WI38 (cell line): ENCODE data around the gene EIF1AD.
"Not testable (repeated sequence)": the region's sequence is repeated elsewhere in the genome, so short reads cannot be mapped to it uniquely, and the experiment has no call there.

Source experiments
- H3K4me3 ChIP-seq: 2 replicates; pipeline ENCODE4 v1.5.1; 2011; ENCODE audit warnings: low read depth, mild to moderate bottlenecking, control low read depth, low read length
- TF ChIP-seq, protein P1 (sequence below): IDR thresholded peaks from 2 replicates; pipeline ENCODE4 v1.5.1; 2012; ENCODE audit warnings: low read depth, mild to moderate bottlenecking, control low read depth, low read length

The EIF1AD gene

DNA sequence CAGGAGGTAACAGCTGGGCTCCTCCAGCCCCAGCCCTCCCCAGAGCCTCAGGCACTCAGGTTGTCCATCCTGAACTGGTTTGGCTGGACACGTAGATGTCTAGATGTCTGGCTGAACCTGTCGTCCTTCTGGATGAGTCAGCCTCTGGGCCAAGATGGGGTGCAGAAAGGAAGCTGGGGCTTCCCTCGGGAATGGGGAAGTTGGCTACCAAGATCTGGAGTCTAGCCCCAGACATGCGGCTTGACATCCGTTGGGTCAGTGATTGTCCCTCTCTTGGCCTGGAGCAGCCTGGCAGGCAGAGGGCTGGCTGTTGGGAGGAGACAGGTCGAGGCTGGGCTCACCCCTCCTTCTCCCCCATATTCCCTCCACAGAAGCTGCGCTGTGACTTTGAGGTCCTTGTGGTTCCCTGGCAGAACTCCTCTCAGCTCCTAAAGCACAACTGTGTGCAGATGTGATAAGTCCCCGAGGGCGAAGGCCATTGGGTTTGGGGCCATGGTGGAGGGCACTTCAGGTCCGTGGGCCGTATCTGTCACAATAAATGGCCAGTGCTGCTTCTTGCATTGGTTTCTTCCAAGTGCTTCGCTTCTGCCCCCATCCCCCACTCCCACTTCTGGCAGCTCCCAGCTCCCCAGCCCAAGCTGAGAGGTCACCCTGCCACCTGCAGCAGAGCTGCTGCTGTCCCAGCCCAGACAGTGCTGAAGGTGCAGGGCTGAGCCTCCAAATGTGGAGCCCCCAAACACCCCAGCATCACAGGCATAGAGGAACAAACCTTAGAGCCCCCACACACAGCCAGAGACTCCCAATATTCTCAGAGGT lies 11.2 kb upstream of the EIF1AD start:
- no peak overlapping the region for H3K4me3 ChIP-seq
- TF ChIP-seq, protein P1, sequence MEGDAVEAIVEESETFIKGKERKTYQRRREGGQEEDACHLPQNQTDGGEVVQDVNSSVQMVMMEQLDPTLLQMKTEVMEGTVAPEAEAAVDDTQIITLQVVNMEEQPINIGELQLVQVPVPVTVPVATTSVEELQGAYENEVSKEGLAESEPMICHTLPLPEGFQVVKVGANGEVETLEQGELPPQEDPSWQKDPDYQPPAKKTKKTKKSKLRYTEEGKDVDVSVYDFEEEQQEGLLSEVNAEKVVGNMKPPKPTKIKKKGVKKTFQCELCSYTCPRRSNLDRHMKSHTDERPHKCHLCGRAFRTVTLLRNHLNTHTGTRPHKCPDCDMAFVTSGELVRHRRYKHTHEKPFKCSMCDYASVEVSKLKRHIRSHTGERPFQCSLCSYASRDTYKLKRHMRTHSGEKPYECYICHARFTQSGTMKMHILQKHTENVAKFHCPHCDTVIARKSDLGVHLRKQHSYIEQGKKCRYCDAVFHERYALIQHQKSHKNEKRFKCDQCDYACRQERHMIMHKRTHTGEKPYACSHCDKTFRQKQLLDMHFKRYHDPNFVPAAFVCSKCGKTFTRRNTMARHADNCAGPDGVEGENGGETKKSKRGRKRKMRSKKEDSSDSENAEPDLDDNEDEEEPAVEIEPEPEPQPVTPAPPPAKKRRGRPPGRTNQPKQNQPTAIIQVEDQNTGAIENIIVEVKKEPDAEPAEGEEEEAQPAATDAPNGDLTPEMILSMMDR: no peak

DNA sequence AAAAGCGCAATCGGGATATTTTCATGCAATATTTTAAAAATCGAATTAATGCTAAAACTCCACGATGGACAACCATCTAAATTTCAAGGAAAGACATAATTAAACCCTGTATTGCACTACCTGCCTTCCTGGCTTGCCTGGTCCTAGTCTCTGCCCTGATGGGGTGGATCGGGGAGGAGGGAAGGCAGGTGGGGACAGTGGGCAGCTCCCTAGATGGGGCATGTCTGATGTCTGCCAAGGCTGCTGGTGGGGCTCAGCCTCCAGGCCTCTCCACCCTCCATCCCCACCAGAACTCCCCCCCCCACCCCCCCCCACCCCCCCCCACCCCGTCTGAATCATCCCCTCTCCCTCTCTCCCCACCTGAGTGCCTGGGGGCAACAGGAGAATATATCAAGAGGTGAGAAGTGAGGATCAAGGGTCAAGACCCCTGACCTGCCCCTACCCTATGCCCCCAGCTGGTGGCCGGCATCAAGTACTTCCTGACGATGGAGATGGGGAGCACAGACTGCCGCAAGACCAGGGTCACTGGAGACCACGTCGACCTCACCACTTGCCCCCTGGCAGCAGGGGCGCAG lies 10.5 kb upstream of the EIF1AD start:
- H3K4me3 ChIP-seq: no peak overlapping the region
- TF ChIP-seq, protein P1: no peak

DNA sequence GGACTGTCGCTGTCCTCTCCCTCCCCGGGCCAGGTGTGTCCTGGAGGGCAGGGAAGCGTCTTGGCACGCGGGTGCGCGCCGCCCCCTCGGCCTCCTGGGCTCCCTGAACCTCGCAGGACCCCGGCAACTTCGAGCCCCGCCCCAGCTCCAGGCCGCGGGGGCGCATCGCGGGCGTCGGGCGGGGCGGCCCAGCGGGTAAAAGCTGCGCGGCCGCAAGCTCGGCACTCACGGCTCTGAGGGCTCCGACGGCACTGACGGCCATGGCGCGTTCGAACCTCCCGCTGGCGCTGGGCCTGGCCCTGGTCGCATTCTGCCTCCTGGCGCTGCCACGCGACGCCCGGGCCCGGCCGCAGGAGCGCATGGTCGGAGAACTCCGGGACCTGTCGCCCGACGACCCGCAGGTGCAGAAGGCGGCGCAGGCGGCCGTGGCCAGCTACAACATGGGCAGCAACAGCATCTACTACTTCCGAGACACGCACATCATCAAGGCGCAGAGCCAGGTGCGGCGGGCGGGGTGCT lies 9.9 kb upstream of the EIF1AD start, which contains the start of gene CST6:
CST6 (plus strand) TSS at position 224 of the 519 bp plus-strand sequence; CDS start at position 261, 37 bp downstream.
- TF ChIP-seq, protein P1: no peak
- H3K4me3 ChIP-seq: no peak within 1 kb of the TSS

DNA sequence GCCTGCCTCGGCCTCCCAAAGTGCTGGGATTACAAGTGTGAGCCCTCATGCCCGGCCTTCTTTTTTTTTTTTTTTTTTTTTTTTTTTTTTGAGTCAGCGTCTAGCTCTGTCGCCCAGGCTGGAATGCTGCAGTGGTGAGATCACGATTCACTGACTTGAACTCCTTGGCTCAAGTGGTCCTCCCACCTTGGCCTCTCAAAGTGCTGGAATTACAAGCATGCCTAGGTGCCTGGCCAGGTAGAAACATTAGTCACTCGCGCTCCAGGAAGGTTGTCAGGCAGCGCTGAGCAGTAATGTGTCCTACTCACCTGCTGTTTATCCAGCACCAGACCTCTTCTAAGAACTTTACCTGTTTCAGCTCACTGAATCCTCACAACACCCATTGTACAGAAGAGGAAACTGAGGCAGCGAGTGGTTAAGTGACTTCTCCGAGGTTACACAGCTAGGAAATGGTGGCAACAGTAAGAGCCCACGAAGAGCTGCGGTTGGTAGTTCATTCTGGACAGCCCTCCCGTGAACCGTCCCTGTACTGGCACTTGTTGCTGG lies 9.4 kb upstream of the EIF1AD start:
- TF ChIP-seq, protein P1: no peak
- no peak overlapping the region for H3K4me3 ChIP-seq

DNA sequence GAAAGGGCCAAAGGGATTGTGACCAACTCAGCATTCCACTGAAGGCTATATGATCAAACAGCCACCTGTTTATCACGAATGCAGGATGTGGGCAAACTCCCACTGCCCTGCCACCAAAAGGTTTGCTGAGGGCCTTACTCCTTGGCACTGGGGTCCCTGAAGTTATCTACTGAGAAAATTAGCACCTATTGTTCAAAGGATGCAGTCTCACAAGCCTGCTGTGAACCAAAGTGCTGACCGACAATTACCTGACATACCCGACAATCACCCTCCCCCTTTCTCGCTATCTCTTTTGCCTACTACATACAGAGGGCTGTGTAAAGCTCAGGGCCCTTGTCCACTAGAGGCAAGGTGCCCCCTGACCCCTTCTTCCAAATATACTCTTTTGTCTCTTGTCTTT lies 8.1 kb upstream of the EIF1AD start:
- not testable (repeated sequence) for H3K4me3 ChIP-seq

DNA sequence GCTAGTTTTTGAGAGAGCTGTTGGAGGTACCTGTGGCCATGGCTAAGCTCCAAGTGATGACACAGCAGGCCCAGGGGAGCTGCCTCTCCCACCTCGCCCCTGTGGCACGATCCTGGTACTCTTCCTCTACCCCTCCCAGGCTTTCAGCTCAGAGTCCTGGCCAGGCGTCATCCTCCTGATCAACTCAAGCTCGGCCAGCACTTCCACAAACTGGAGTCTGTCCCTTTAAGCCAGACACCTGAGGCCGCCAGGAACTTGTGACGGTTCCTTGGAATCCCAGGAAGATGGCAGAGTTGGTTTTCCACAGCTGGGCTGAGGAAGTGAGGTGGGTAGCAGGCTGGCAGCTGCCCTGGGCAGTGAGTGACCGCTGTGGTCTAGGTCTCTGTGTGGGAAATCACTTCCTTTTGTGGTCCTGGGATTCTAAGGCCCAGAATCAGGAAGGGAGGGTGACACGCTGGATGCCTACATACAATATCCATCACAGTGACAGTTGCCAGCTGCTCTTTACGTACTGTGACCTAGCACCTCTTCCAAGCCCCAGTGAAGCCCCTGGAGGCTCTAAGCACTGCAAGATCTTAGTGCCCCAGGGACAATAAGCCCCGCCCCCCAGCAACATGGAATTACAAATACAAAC lies 6.6 kb upstream of the EIF1AD start:
- TF ChIP-seq, protein P1: no peak
- H3K4me3 ChIP-seq: no peak overlapping the region

DNA sequence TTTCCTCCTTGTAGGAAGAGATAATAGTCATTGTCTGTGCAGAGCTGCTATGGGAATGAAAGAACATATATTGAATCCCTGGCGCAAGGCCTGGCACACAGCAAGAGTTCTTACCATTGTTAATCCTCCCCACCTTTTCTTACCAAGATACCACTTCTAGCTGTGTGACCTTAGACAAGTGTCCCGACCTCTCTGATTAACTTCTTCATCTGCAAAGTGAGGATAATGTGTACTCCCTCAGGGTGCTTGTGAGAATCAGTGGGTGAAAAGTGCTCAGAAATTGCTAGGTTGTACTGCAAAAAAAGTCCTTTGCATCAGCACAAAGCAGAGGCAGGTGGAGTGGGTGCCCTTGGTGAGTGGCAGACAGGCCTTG lies 6.1 kb upstream of the EIF1AD start:
- TF ChIP-seq, protein P1: no peak

More for the DNA sequence above, 6.1 kb upstream of the EIF1AD start:
- no peak overlapping the region for H3K4me3 ChIP-seq
